Stimulated activated CD4-positive, alpha-beta T cell treated with anti-CD3 and anti-CD28 coated beads, TNF-alpha, amount 100 ng/mL, for 1 hour (primary cell): ENCODE data around the gene CAMLG.

Source experiments
- DNase-seq, 3 donors: peaks; one replicate each; pipeline ENCODE4 v3.0.0-alpha.2; 2020; ENCODE audit warnings: low read depth in 3 of 3, low spot score in 1 of 3

Gene CAMLG

DNA sequence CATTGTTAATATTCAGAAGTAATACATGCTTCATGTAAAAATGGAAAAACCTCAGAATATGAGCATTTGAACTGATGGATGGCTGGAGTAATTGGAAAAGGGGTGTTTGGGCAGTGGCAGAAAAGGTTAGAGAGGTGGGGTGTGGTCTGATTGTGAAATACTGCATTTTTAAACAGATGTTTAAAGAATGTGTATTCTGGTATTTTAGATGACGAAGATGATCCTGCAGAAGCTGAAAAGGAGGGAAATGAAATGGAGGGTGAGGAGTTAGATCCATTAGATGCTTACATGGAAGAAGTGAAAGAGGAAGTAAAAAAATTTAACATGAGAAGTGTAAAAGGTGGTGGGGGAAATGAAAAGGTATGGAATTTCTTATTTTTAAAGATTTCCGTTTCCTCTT lies 39.0 kb downstream of the CAMLG start:
- no peak for DNase-seq

DNA sequence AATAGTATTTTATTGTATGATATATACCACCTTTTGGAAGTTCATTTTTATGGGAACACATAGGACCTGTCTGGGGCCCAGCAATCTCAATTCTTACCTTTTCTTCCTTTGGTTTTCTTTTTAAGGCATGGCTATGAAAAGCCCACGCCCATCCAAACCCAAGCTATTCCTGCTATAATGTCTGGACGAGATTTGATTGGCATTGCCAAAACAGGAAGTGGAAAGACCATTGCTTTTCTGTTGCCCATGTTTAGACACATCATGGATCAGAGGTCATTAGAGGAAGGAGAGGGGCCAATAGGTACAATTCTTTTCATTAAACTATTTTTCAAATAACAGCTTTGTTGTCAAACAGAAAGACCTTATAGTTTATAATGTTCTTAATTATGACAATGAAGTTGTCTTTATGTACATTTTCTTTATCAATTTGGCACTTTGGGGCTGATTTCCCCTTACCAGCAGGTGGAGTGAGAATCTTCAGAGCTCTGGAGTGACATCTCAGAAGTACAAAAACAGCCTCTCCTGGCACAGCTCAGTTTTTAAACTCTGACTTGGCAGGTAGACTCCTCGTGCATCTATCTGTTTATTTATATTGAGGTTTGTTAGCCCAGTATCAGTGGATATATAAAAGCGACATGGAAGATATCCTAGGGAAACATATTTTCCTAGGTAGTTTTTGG lies 46.0 kb downstream of the CAMLG start:
- no peak for DNase-seq

DNA sequence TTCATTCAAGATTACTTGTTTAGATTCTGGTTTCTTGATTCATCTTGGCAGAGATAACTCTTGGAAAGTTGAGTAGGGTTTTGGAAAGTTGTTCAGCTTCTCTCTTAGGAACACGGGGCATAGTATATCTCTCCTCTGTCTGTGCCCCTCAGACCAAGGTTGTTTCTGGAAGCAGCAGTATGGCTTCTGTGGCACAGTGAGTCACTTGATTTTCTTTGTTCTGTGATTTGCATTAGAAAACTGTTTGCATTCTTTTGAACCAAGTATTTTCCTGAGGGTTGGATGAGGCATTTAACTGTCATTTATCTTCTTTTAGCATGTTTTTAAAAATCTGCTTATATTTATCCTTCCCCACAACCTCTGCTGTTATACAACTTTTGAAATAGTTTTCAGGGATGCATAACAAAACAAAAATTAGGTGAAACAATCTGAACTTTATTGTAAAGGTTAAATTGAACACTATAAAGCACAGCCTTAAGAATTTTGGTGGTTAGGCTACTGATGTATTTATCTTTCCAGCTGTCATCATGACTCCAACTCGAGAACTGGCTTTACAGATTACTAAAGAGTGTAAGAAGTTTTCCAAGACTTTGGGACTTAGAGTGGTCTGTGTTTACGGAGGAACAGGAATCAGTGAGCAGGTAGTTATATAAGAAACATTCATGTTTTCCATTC lies 46.7 kb downstream of the CAMLG start:
- no peak for DNase-seq

DNA sequence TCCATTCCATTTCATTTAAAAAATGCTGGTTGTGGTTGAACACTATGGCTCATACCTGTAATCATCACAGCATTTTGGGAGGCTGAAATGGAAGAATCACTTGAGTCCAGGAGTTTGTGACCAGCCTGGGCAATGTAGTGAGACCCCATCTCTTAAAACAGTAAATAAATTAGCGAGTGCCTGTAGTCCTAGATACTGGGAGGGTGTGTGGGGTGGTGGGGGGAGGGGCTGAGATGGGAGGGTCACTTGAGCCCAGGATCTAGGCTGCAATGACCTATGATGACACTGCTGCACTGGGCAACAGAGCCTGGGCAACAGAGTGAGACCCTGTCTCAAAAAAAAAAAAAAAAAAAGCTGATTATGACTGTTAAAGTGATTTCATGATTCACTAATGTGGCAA lies 49.3 kb downstream of the CAMLG start:
- no peak for DNase-seq

DNA sequence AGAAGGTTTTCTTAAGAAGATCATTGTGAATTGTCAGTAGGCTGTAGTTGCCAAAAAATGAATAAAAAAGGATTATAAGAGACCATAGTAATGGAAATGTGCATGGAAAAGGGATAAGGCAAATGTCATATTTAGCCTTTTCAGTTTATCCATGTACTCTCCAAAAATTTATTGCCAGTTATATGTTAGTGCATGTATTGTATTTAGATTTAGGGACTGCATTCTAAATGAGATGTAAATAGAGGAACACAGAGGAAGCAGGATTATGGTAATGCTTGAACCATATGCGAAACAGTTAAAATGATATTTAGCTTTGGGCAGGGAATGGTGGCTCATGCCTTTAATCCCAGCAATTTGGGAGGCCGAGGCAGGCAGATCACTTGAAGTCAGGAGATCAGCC lies 53.2 kb downstream of the CAMLG start:
- no peak for DNase-seq

DNA sequence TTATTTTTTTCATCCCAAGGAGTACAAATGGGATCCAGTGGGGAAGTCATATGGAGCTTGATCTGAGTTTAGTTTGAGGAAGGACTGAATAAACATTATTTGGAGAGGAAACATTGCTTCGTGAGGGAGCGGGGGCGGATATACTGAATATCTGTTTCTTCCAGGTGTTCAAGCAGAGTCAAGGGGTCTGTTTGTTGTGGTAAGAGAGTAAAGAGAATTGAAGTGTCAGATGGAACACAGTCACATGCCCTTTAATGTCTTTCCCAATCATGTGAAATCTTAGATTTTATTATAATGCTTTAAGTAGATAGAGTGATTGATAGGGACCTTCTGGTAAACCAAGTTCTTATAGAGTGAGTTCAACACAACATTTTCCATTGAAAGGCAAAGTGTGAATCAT lies 53.9 kb downstream of the CAMLG start:
- no peak for DNase-seq

DNA sequence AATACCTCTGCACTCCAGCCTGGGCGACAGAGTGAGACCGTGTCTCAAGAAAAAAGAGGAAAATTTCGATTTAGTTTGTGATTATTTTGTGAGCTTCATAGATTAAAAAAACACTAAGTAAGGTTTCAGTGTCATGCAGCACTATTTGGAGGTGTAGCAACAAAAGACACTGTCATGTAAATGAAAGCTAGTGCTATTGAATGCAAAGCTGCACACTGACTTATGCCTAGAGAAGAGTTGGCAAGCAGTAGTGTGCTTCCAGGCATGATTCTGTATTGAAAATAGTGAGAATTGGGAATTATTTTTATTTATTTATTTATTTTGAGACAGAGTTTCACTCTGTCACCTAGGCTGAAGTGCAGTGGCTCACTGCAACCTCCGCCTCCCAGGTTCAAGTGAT lies 54.8 kb downstream of the CAMLG start:
- DNase-seq = no peak

DNA sequence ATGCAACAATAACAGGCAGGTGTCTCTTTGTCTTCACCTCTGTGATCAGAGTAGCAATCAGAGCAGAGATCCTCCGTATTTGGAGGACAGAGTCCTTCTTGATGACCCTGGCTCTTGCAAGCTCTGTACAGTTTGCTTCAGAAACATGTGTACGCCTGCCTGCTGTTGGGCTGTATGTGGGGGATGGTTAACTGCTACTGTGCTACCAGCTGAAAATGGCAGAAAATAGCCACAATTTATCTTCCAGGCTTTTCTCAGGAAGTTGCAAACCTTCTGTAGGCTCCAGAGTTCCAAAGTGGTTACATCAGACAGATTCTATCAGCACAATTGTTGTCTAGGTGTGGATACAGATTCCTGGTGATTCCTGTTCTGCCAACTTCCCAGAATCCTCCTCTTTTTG lies 55.7 kb downstream of the CAMLG start:
- no peak for DNase-seq

DNA sequence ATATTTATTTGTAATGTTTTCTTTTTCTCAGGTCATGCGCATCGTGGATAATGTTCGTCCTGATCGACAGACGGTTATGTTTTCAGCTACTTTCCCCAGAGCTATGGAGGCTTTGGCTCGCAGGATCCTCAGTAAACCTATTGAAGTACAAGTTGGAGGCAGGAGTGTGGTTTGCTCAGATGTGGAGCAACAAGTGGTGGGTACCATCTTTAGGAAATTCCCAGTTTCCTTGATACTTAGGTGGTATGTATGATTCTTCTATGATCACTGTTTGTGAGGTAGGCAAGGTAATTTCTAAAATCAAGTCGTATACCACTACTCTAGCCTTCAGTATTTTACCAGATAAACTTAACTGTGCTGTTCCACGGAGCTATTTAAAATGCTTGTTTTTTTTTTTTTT lies 56.5 kb downstream of the CAMLG start:
- no peak for DNase-seq

DNA sequence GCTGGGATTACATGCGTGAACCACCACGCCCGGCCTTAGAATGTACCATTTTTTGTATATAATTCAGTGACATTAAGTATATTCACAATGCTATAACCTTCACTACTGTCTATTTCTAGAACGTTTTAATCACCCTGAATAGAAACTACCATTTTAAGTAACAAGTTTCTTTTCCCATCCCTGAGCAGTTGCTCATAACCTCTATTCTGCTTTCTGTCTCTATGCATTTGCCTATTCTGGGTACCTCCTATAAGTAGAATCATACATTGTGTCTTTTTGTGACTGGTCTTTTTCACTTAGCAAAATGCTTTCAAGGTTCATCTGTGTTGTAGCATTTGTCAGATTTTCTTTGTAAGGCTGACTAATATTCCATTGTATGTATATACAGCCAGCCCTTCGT lies 60.1 kb downstream of the CAMLG start:
- DNase-seq = no peak
